HUDEP-2 (cell line): Measurements from ENCODE around the gene PRR36.

Source experiments
- DNase-seq, 76 experiments: peaks; one replicate each; lab custom pipeline; 2025; ENCODE audit not compliant: unreplicated experiment in 76 of 76; lab: John Stamatoyannopoulos, UW

PRR36 gene

GRCh38 chr19:7914099-7914498, 39.9 kb upstream of the PRR36 start:
- no peak for DNase-seq

DNA sequence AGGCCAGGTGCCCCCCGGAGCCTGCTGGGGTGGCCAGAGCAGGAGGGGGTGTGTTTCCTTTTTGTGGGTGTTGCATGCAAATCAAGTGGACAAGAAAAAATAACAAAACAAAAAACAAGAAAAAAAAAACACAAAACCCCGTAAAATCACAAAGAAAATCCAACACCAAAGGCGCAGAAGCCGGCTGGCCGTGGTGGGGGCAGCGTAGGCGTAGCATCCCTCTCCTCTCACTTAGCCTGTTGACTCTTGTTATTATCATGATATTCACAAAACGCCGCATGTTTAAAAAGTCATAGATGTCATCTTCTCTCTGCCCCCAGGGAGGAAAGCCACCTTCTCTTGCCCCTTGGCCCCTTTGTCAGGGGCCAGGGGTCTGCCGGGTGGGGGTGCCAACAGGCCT, 39.5 kb upstream of the PRR36 start:
- DNase-seq, result no peak

DNA sequence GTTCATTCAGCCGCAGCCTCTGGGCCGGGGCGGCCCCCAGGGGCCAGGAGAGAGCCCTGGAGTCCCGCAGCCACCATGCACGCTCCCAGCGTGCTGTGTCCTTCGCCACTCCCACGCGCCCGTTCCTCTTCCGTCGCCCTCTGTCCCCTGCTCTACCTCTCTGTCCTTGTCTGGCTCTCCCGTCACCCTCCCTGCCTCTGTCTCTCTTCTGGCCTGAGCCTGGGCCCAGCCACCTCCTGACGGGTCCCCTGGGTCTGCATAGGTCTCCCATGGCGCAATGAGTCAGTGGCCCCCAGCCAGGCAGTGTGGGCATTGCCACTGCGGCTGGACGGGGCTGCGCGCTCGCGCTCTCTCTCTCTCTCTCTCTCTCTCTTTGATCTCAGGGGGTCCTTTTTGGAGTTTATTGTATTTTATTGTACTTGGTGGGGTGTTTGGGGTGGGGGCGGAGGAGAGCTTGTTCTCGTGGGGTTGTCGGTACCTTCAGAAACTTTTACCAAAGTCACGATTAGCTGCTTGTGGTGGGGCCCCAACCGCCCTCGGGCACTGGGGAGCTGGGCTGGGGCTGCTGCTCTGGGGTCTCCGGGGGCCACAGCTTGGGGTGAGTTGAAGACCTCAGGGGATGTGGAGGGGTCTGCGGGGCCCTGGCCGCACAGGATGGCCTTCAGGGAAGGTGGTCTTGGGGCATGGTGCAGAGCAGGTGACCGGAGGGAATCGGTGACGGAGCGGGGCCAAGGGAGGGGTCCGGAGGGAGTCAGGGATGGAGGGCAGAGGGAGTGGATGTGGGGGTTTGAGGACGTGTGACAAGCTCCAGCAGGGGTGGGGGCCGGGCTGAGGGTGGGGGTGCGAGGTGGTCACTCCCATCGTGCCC, 38.7 kb upstream of the PRR36 start:
- no peak for DNase-seq

GRCh38 chr19:7912144-7912696, 38.0 kb upstream of the PRR36 start:
- DNase-seq, result no peak

- peak in 33 of 76 experiments; percentile 7 to 66 (median 37) for DNase-seq
Measured at GRCh38 chr19:7911508-7912143, 37.4 kb upstream of the PRR36 start.

DNA sequence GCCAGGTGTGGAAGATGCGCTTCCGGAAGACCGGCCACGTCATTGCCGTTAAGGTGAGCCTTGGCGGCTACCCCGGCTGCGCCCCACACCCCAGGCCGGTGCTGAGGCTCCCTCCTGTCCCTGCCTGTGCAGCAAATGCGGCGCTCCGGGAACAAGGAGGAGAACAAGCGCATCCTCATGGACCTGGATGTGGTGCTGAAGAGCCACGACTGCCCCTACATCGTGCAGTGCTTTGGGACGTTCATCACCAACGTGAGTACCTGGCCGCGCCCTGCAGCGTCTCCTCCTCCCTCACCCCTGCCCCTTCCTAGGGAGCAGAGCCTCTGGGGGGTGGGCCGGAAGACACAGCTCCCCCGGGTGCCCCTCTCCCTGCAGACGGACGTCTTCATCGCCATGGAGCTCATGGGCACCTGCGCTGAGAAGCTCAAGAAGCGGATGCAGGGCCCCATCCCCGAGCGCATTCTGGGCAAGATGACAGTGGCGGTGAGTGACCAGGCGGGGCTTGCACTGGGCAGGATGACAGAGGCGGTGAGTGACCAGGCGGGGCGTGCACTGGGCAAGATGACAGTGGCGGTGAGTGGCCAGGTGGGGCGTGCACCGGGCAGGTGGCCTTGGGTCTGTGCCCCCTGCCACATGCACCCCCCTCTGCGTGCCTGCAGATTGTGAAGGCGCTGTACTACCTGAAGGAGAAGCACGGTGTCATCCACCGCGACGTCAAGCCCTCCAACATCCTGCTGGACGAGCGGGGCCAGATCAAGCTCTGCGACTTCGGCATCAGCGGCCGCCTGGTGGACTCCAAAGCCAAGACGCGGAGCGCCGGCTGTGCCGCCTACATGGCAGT, 36.4 kb upstream of the PRR36 start:
- no peak for DNase-seq

- DNase-seq, result no peak
Measured at GRCh38 chr19:7909471-7910067, 35.4 kb upstream of the PRR36 start.

- DNase-seq, result no peak
Measured at GRCh38 chr19:7908742-7909461, 34.7 kb upstream of the PRR36 start.

GRCh38 chr19:7908078-7908699, 34.0 kb upstream of the PRR36 start:
- peak in 51 of 76 experiments; percentile 21 to 81 (median 53) for DNase-seq

DNA sequence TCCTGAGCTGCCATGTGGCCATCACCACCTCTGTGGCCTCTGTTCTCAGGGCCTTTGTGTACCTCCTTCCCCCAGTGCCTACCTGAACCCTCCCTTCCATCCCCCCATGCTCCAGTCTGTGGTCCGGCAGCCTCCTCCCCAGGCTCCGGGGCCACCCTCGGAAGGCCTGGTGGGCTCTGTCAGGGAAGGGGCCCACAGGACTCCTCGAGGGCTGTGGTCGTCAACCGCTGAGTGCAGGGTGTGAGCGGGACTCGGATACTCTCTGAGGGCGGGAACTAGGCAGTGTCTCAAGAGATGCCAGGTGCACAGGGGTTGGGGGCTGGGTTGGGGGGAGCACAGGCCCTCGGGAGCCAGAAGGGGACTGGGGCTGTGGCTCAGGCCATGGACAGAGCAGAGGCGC, 33.4 kb upstream of the PRR36 start:
- no peak for DNase-seq

- DNase-seq, result no peak
Measured at GRCh38 chr19:7907122-7907521, 32.9 kb upstream of the PRR36 start.

GRCh38 chr19:7905859-7906258, 31.7 kb upstream of the PRR36 start:
- DNase-seq, result no peak

DNA sequence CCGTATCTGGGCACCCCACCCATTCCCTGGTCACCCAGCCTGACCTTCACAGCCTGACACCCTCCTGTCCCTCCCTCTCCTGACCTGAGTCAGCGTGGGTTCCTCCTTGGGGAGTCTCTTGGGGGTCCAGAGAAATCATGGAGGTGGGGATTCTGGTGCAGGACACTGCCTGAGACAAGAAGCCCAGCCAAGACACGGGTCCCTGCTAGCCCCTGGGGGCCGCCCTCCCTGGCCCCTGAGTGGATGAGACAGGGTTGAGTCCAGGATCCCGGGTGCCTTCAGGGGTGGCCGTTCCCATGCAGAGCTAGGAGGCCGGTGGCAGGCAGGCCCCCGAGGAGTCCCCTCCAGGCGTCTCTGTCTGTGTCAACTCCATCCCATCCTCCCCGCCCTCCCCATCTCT, 31.1 kb upstream of the PRR36 start:
- no peak for DNase-seq

GRCh38 chr19:7904074-7905020, 30.2 kb upstream of the PRR36 start:
- DNase-seq, result peak in 19 of 76 experiments; percentile 48 to 85 (median 59)

DNA sequence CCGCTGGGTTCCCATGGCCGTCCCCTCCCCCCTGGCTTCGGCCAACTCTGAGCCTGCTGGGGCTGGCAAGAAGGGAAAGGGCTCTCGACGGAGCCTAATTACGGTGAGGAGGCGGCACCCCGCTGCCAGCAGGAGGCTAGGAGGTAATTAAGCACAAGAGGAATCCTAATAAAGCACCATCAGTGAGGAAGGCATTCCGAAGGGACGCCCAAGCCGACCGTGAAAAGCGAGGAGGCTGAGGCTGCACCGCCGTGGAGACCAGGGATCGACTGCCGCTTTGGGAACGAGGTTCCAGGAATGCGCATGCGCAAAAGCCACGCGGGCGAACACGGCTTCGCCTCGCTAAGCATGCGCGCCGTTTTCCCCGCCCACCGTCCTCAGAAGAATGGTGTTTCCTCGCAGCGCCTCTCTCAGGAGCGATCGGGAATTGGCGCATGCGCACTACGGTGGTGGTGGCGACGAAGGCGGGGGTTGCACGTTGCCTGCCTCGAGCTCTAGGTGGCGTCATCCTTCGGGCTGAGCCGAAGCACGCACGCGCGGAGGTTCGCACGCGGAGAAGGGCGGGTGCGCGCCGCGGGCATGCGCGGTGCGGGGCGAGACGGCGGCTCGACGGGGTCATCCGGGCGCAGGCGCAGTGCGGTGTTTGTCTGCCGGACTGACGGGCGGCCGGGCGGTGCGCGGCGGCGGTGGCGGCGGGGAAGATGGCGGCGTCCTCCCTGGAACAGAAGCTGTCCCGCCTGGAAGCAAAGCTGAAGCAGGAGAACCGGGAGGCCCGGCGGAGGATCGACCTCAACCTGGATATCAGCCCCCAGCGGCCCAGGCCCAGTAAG, 29.3 kb upstream of the PRR36 start, which contains the start of gene MAP2K7:
Gene MAP2K7 (plus strand): TSS at position 634 of the 830 bp plus-strand sequence. CDS start 68 bp downstream, at position 702.
- peak; percentile 93 to 100 (median 100) for DNase-seq

DNA sequence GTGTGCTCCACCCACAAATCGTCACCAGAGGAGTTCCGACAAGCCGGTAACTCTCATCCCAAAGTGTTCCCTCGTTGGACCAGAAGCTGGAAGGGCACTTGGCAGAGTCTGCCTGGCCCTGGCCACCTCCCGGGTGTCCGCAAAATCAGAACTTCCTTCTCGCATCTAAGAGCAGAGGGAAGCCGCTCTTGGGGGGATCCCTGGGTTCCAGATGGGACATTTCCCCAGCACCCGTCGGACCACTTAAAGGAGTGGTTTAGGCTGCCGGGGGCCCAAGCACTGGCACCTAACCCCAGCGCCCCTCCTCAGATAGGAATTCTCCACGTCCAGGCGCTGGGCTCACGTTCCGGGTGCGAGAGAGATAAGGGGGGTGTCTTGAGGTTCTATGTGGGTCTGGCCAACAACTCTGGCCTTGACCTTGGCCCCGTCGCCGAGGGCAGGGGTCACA, 28.6 kb upstream of the PRR36 start:
- DNase-seq, result peak in 1 of 76 experiments; percentile 33

GRCh38 chr19:7901337-7901736, 27.1 kb upstream of the PRR36 start:
- DNase-seq, result no peak
